DND-41 (cell line): Measurements from ENCODE around the gene EXTL1.

Experiments used
- ATAC-seq: fragments of 200-7000 bp; cut with Tn5 transposase; 3 replicates; pipeline ENCODE4 v1.9.1; 2021; ENCODE audit warnings: low read depth; ENCODE audit not compliant: insufficient read depth
- DNase-seq: peaks from one replicate; pipeline ENCODE4 v3.0.0-alpha.2; 2020
- H2AFZ ChIP-seq: 2 replicates; pipeline ENCODE4 v1.6.0; 2012; ENCODE audit warnings: low read depth, low read length
- H3K27ac ChIP-seq: 2 replicates; pipeline ENCODE4 v1.5.1; 2012; ENCODE audit warnings: low read length, inconsistent platforms
- H3K27me3 ChIP-seq: fragments of 200-600 bp; sonication (generic); 2 replicates; pipeline ENCODE4 v1.6.0; 2012; ENCODE audit warnings: low read length, mild to moderate bottlenecking, inconsistent platforms; ENCODE audit not compliant: insufficient read depth, poor library complexity
- H3K36me3 ChIP-seq: 2 replicates; pipeline ENCODE4 v1.5.1; 2012; ENCODE audit warnings: low read length, inconsistent platforms; ENCODE audit not compliant: insufficient read depth
- H3K4me1 ChIP-seq: 2 replicates; pipeline ENCODE4 v1.5.1; 2012; ENCODE audit warnings: mild to moderate bottlenecking, low read length; ENCODE audit not compliant: insufficient read depth
- H3K4me2 ChIP-seq: 2 replicates; pipeline ENCODE4 v1.6.0; 2012; ENCODE audit warnings: mild to moderate bottlenecking, moderate library complexity, low read length, inconsistent platforms; ENCODE audit not compliant: insufficient read depth
- H3K4me3 ChIP-seq, 2 experiments: fragments of 200-600 bp in 1 of 2; shearing (Covaris generic) in 1 of 2; 2 replicates each; pipeline ENCODE4 v1.5.1; 2012 to 2016; ENCODE audit warnings: inconsistent platforms in 2 of 2, low read length in 2 of 2, mild to moderate bottlenecking in 2 of 2, low read depth in 1 of 2, moderate library complexity in 1 of 2
- H3K79me2 ChIP-seq: 2 replicates; pipeline ENCODE4 v1.6.0; 2012; ENCODE audit warnings: low read length, inconsistent platforms; ENCODE audit not compliant: insufficient read depth
- H3K9ac ChIP-seq: 2 replicates; pipeline ENCODE4 v1.6.0; 2012; ENCODE audit warnings: low read depth, mild to moderate bottlenecking, inconsistent platforms, low read length, moderate library complexity
- H3K9me3 ChIP-seq: 2 replicates; pipeline ENCODE4 v1.5.1; 2012; ENCODE audit warnings: low read length, moderate library complexity, mild to moderate bottlenecking, inconsistent platforms; ENCODE audit not compliant: insufficient read depth, severe bottlenecking
- H4K20me1 ChIP-seq: 2 replicates; pipeline ENCODE4 v1.6.0; 2012; ENCODE audit warnings: low read length; ENCODE audit not compliant: insufficient read depth
- EZH2 ChIP-seq: IDR thresholded peaks from 3 replicates; pipeline ENCODE4 v1.6.1; 2012; ENCODE audit warnings: borderline replicate concordance, low read depth, mild to moderate bottlenecking, moderate library complexity, low read length, inconsistent platforms; ENCODE audit not compliant: severe bottlenecking
- TF ChIP-seq, protein P1 (sequence below): IDR thresholded peaks from 2 replicates; pipeline ENCODE4 v1.5.1; 2012; ENCODE audit warnings: borderline replicate concordance, low read length, moderate library complexity, mild to moderate bottlenecking; ENCODE audit not compliant: poor library complexity, severe bottlenecking; ENCODE audit errors: extremely low read depth

EXTL1 gene

DNA sequence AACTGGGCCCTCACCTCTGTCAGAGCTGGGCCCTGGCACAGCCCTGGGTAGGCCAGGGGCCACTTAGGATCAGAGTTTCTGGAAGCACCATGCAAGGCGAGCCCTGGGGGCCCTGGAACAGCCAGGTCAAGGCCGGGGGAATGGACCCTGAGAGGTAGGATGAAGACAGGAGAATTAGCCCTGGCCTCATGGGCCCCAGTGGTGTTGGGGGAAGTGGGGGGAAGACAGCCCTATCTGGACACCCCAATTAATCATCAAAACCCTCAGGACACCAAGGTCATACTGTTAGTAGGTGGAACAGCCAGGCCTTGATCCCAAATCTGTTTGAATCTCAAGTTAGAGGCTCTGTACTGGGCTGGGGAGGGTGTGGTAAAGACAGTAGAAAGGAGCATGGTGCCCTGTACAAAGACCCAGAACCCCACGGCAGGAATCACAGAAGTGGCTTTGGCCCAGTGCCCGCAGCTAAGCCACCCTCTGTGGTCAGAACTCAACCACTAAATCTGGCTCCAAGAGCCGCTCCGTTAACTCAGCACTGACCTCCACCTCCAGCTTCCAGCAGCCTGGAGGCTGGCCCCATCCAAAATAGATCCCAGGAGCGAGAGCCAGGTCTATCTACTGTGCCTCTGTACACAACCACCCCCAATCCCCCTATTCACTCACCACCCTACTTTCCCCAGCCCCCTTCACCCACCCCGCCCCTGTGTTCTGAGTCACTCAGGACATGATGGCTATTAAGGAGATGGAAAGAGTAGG lies 59.9 kb downstream of the EXTL1 start:
- H3K4me1 ChIP-seq, result no peaks in the 10 kb centered on the region
- DNase-seq (no peak), ATAC-seq (no peak)
- H3K9me3 ChIP-seq, result no peaks in the 10 kb centered on the region
- no peaks in the 10 kb centered on the region for H4K20me1 ChIP-seq
- H3K79me2 ChIP-seq, result no peaks in the 10 kb centered on the region
- H3K27me3 ChIP-seq, result peaks cover 15% of the 10 kb centered on the region
- no peak overlapping the region for H3K27ac ChIP-seq
- no peaks in the 10 kb centered on the region for H3K36me3 ChIP-seq
- H3K9ac ChIP-seq, result no peak overlapping the region
- no peak overlapping the region for H3K4me2 ChIP-seq
- TF ChIP-seq, protein P1, sequence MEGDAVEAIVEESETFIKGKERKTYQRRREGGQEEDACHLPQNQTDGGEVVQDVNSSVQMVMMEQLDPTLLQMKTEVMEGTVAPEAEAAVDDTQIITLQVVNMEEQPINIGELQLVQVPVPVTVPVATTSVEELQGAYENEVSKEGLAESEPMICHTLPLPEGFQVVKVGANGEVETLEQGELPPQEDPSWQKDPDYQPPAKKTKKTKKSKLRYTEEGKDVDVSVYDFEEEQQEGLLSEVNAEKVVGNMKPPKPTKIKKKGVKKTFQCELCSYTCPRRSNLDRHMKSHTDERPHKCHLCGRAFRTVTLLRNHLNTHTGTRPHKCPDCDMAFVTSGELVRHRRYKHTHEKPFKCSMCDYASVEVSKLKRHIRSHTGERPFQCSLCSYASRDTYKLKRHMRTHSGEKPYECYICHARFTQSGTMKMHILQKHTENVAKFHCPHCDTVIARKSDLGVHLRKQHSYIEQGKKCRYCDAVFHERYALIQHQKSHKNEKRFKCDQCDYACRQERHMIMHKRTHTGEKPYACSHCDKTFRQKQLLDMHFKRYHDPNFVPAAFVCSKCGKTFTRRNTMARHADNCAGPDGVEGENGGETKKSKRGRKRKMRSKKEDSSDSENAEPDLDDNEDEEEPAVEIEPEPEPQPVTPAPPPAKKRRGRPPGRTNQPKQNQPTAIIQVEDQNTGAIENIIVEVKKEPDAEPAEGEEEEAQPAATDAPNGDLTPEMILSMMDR, result no peak
- no peak for TF ChIP-seq EZH2
- H3K4me3 ChIP-seq, result no peak overlapping the region
- no peak overlapping the region for H2AFZ ChIP-seq

DNA sequence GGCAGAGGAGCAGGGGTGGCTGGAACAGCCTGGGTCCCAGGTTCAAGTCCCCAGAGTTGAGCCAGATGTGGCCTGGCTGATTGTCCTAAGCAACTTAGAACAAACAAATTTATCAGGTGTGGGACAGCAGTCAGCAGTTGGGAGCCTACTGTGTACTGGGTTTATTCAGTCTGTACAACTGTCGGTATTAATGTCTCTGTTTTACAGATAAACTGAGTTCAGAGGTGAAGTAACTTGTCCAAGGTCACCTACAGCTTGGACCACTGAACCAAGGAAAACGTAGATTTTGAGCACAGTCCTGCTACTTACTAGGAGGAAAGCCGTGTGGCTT lies 60.4 kb downstream of the EXTL1 start:
- no peaks in the 10 kb centered on the region for H3K79me2 ChIP-seq
- no peaks in the 10 kb centered on the region for H4K20me1 ChIP-seq
- H3K4me3 ChIP-seq, result no peak overlapping the region
- no peak overlapping the region for H3K9ac ChIP-seq
- H3K4me2 ChIP-seq, result no peak overlapping the region
- TF ChIP-seq EZH2, result no peak
- TF ChIP-seq, protein P1, result no peak
- DNase-seq (no peak), ATAC-seq (no peak)
- no peak overlapping the region for H2AFZ ChIP-seq
- no peaks in the 10 kb centered on the region for H3K9me3 ChIP-seq
- peaks cover 17% of the 10 kb centered on the region for H3K27me3 ChIP-seq
- no peaks in the 10 kb centered on the region for H3K4me1 ChIP-seq
- no peaks in the 10 kb centered on the region for H3K36me3 ChIP-seq
- H3K27ac ChIP-seq, result no peak overlapping the region

DNA sequence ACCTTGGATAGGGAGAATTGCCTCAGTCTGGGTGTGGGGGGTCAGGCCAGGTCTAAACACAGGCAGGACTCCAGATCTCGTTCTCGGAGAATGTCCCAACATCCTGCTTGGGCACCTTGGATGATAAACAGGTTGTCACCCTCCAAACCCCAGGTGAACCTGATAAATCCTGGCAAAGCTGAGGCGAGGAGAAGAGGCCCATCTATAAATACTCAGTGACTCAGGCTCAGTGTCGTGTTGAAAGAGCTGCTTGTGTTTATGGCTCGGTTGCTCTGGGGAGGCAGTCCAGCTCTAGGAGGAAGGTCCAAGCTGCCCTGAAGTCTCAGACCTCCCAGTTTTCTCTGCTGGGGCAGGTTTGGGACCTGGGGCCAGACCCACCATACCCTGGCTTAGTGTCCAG lies 61.6 kb downstream of the EXTL1 start:
- DNase-seq, result no peak
- Histone ChIP-seq H3K9me3 (no peaks in the 10 kb centered on the region), H4K20me1 (no peaks in the 10 kb centered on the region), H3K27ac (no peak overlapping the region), H3K79me2 (no peaks in the 10 kb centered on the region), H3K4me2 (no peak overlapping the region), H3K27me3 (peaks cover 17% of the 10 kb centered on the region), H2AFZ (no peak overlapping the region), H3K9ac (no peak overlapping the region), H3K4me1 (no peaks in the 10 kb centered on the region), H3K36me3 (no peaks in the 10 kb centered on the region), H3K4me3 (no peak overlapping the region)
- TF ChIP-seq, protein P1, result no peak
- TF ChIP-seq EZH2, result no peak
- ATAC-seq, result no peak
